C4-2B (cell line): ENCODE data around the gene UNC5CL.

Experiments used
- ZFX ChIP-seq: fragments of 450-650 bp; IDR thresholded peaks from 2 replicates; pipeline ENCODE4 v1.6.1; 2017
- TF ChIP-seq, protein P1 (sequence below): fragments of 450-650 bp; conservative IDR thresholded peaks from 2 replicates; pipeline ENCODE4 v1.5.1; 2017; ENCODE audit warnings: mild to moderate bottlenecking

DNA sequence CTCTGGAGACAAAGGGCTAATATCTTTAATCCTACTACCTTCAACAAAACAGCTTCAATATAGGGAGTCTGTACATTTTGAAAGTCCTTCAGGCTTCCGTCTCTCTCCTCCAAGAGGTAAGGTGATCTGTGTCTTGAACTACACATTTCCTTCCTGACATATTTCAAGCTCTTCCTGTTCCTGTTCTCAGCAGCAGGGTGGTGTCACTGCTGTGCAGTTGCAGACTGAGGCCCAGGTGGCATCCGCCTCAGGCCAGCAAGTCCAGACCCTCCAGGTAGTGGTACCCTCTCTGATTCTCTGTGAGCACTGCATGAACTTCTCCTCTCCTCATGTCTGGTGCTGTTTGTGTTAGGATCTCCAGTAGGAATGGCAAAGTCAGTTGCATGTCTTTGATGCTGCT is 41.6 kb upstream of the UNC5CL start:
- TF ChIP-seq, protein P1, sequence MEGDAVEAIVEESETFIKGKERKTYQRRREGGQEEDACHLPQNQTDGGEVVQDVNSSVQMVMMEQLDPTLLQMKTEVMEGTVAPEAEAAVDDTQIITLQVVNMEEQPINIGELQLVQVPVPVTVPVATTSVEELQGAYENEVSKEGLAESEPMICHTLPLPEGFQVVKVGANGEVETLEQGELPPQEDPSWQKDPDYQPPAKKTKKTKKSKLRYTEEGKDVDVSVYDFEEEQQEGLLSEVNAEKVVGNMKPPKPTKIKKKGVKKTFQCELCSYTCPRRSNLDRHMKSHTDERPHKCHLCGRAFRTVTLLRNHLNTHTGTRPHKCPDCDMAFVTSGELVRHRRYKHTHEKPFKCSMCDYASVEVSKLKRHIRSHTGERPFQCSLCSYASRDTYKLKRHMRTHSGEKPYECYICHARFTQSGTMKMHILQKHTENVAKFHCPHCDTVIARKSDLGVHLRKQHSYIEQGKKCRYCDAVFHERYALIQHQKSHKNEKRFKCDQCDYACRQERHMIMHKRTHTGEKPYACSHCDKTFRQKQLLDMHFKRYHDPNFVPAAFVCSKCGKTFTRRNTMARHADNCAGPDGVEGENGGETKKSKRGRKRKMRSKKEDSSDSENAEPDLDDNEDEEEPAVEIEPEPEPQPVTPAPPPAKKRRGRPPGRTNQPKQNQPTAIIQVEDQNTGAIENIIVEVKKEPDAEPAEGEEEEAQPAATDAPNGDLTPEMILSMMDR: no peak
- TF ChIP-seq ZFX: no peak
